OCI-LY1 (cell line): ENCODE data around the gene TRIO.

ENCODE experiments used
- H2AFZ ChIP-seq: fragments of 200-600 bp; sonication (generic), shearing (Covaris generic); 2 replicates; pipeline ENCODE4 v1.6.0; 2014; ENCODE audit warnings: antibody characterized with exemption, mild to moderate bottlenecking, low read length
- H3F3A ChIP-seq: fragments of 200-600 bp; sonication (generic), shearing (Covaris generic); 2 replicates; pipeline ENCODE4 v1.6.0; 2014; ENCODE audit warnings: mild to moderate bottlenecking, antibody characterized with exemption, low read length, moderate library complexity; ENCODE audit not compliant: insufficient read depth
- H3K27ac ChIP-seq: fragments of 200-600 bp; sonication (generic); 2 replicates; pipeline ENCODE4 v1.5.1; 2014; ENCODE audit warnings: low read length, mixed run types, mild to moderate bottlenecking, low read depth; ENCODE audit not compliant: poor library complexity, severe bottlenecking
- H3K27me3 ChIP-seq: fragments of 200-600 bp; sonication (generic); 2 replicates; pipeline ENCODE4 v1.6.0; 2014; ENCODE audit warnings: antibody characterized with exemption, mild to moderate bottlenecking, low read length, moderate library complexity; ENCODE audit not compliant: insufficient read depth
- H3K36me3 ChIP-seq: fragments of 200-600 bp; sonication (generic); 2 replicates; pipeline ENCODE4 v1.6.1; 2014; ENCODE audit warnings: mild to moderate bottlenecking, antibody characterized with exemption, low read length, moderate library complexity, mixed read lengths; ENCODE audit not compliant: insufficient read depth
- H3K4me1 ChIP-seq: fragments of 200-600 bp; sonication (generic); 2 replicates; pipeline ENCODE4 v1.5.1; 2014; ENCODE audit warnings: mild to moderate bottlenecking, low read length, moderate library complexity; ENCODE audit not compliant: insufficient read depth, severe bottlenecking
- H3K4me2 ChIP-seq: fragments of 200-600 bp; sonication (generic), shearing (Covaris generic); 2 replicates; pipeline ENCODE4 v1.6.1; 2014; ENCODE audit warnings: low read length
- H3K4me3 ChIP-seq: fragments of 200-600 bp; sonication (generic); 2 replicates; pipeline ENCODE4 v1.5.1; 2014; ENCODE audit warnings: low read length, low read depth, mild to moderate bottlenecking, mixed read lengths; ENCODE audit not compliant: poor library complexity, severe bottlenecking
- H3K79me2 ChIP-seq: fragments of 200-600 bp; shearing (Covaris generic); 2 replicates; pipeline ENCODE4 v1.6.1; 2016; ENCODE audit warnings: mixed run types, low read length, mixed read lengths; ENCODE audit not compliant: insufficient read depth
- H3K9ac ChIP-seq: fragments of 200-600 bp; sonication (generic), shearing (Covaris generic); 2 replicates; pipeline ENCODE4 v1.6.1; 2014; ENCODE audit warnings: mild to moderate bottlenecking, low read length, mixed read lengths
- H3K9me2 ChIP-seq: fragments of 200-600 bp; sonication (generic), shearing (Covaris generic); 2 replicates; pipeline ENCODE4 v1.6.1; 2014; ENCODE audit warnings: low read depth, mild to moderate bottlenecking, low read length, mixed read lengths
- H3K9me3 ChIP-seq: fragments of 200-600 bp; shearing (Covaris generic); 2 replicates; pipeline ENCODE4 v1.6.1; 2014; ENCODE audit warnings: low read length, mixed read lengths
- H4K20me1 ChIP-seq: fragments of 200-600 bp; sonication (generic), shearing (Covaris generic); 2 replicates; pipeline ENCODE4 v1.6.0; 2016; ENCODE audit warnings: mild to moderate bottlenecking, low read length; ENCODE audit not compliant: insufficient read depth
- EZH2 ChIP-seq: fragments of 200-600 bp; sonication (generic), shearing (Covaris generic); IDR thresholded peaks from 2 replicates; pipeline ENCODE4 v1.8.0; 2017; ENCODE audit warnings: borderline replicate concordance, mixed run types, mild to moderate bottlenecking, antibody characterized with exemption, low read length, moderate library complexity, mixed read lengths
- TF ChIP-seq, protein P1 (sequence below): fragments of 200-600 bp; sonication (generic), shearing (Covaris generic); IDR thresholded peaks from 2 replicates; pipeline ENCODE4 v1.5.1; 2017; ENCODE audit warnings: mild to moderate bottlenecking, antibody characterized with exemption, low read length, moderate library complexity, mixed read lengths

TRIO gene

DNA sequence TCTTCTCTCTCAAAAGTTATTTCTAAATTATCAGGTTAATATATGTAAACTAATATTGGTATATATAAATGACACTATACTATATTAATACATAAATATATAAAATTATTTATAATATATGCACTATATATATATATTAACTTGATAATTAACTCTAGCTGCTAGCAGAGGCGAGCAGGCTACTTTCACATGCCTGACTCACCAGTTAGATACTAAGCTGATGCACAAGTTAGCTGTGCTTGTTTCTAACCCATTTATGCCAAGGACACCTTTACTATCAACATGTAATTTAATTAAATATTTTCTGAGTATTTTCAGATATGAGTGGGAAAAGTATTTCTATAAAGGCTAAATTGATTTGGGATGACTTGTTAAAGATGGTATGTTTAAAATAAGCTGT, 70.1 kb downstream of the TRIO start:
- no peak overlapping the region for H2AFZ ChIP-seq
- no peaks in the 10 kb centered on the region for H3F3A ChIP-seq
- H3K4me2 ChIP-seq: no peak overlapping the region
- 0 out of 2 replicates have a peak, but pooled peaks cover 4% of the 10 kb centered on the region for H3K27me3 ChIP-seq
- TF ChIP-seq, protein P1, sequence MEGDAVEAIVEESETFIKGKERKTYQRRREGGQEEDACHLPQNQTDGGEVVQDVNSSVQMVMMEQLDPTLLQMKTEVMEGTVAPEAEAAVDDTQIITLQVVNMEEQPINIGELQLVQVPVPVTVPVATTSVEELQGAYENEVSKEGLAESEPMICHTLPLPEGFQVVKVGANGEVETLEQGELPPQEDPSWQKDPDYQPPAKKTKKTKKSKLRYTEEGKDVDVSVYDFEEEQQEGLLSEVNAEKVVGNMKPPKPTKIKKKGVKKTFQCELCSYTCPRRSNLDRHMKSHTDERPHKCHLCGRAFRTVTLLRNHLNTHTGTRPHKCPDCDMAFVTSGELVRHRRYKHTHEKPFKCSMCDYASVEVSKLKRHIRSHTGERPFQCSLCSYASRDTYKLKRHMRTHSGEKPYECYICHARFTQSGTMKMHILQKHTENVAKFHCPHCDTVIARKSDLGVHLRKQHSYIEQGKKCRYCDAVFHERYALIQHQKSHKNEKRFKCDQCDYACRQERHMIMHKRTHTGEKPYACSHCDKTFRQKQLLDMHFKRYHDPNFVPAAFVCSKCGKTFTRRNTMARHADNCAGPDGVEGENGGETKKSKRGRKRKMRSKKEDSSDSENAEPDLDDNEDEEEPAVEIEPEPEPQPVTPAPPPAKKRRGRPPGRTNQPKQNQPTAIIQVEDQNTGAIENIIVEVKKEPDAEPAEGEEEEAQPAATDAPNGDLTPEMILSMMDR: no peak
- no peak for TF ChIP-seq EZH2
- H4K20me1 ChIP-seq: no peaks in the 10 kb centered on the region
- no peaks in the 10 kb centered on the region for H3K79me2 ChIP-seq
- H3K27ac ChIP-seq: no peak overlapping the region
- H3K36me3 ChIP-seq: no peaks in the 10 kb centered on the region
- no peaks in the 10 kb centered on the region for H3K9me3 ChIP-seq
- no peaks in the 10 kb centered on the region for H3K4me1 ChIP-seq
- no peaks in the 10 kb centered on the region for H3K9me2 ChIP-seq
- H3K9ac ChIP-seq: no peak overlapping the region
- H3K4me3 ChIP-seq: no peak overlapping the region

DNA sequence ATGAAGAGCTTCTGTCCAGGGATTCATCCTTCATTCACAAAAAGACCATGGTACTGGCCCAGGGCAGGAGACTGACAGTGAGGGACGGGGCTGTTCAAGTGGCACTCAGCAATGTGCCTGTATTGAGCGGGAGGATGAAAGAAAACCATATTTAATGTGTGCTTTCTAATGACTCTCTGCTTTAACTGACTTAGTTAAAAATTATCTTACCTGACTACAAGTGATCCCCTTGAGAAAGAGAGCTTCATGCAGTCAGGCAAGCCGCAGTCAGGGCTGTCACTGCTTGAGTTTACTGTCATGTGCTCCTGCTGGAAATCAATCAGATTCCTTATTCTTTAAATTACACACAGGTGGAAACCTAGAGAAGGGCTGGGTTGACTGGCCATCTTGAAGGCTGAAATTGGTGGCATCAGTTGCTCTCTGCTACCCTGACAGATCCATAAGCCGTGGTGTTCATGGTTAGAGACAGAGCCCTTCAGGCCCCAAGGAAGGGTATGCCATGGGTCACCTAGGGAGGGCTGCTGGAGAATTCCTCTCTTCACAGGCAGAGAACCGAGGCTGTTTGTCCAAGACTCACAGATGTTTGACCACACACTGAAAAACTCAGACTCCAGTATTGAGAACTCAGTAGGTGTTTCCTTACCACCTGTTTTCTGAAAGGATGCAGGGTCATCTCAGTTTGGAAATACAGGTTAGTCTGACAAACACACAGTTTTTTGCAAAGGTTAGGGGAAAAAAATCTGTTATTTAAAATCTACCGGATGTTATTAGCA, 70.9 kb downstream of the TRIO start:
- no peaks in the 10 kb centered on the region for H3K79me2 ChIP-seq
- no peaks in the 10 kb centered on the region for H3K4me1 ChIP-seq
- TF ChIP-seq, protein P1: no peak
- TF ChIP-seq EZH2: no peak
- no peak overlapping the region for H3K4me2 ChIP-seq
- no peaks in the 10 kb centered on the region for H3K9me3 ChIP-seq
- no peaks in the 10 kb centered on the region for H3K9me2 ChIP-seq
- no peaks in the 10 kb centered on the region for H3K36me3 ChIP-seq
- H3K27ac ChIP-seq: no peak overlapping the region
- H4K20me1 ChIP-seq: no peaks in the 10 kb centered on the region
- H3K27me3 ChIP-seq: 0 out of 2 replicates have a peak, but pooled peaks cover 4% of the 10 kb centered on the region
- H3F3A ChIP-seq: no peaks in the 10 kb centered on the region
- no peak overlapping the region for H3K4me3 ChIP-seq
- no peak overlapping the region for H2AFZ ChIP-seq
- H3K9ac ChIP-seq: no peak overlapping the region

DNA sequence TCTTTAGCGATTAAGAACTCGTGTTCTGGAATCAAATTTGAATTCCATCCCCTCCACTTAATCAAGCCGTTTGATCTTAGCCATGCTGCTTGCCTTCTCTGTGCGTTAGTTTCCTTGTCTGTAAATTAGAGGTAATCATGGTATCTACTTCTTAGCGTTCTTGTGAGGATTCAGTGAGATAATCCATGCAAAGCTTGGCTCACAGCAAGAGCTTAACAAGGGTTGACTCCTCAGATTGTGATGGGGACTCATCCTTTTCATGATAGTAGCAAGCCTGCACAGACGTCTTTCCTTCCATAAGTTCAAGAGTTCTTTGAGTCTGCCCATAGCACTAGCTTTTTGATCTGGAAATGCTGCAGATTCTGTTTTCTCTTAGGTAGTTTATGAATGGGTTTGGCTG, 72.8 kb downstream of the TRIO start:
- H3K27ac ChIP-seq: no peak overlapping the region

More for the DNA sequence above, 72.8 kb downstream of the TRIO start:
- H3K9me2 ChIP-seq: no peaks in the 10 kb centered on the region
- no peaks in the 10 kb centered on the region for H3F3A ChIP-seq
- no peaks in the 10 kb centered on the region for H3K79me2 ChIP-seq
- no peak overlapping the region for H3K4me3 ChIP-seq
- H4K20me1 ChIP-seq: no peaks in the 10 kb centered on the region
- H3K9me3 ChIP-seq: no peaks in the 10 kb centered on the region
- H3K4me1 ChIP-seq: no peaks in the 10 kb centered on the region
- TF ChIP-seq EZH2: no peak
- TF ChIP-seq, protein P1: no peak
- H3K4me2 ChIP-seq: no peak overlapping the region
- no peak overlapping the region for H2AFZ ChIP-seq
- H3K27me3 ChIP-seq: no peaks in the 10 kb centered on the region
- no peak overlapping the region for H3K9ac ChIP-seq
- no peaks in the 10 kb centered on the region for H3K36me3 ChIP-seq
